Muscle of back (tissue), 13 donors: ENCODE results near the gene NAP1L4. TPM values are rescaled to one million over a fixed set of nuclear protein-coding genes. Genes with fewer than 3 reads are reported as not detected.

Source experiments
- DNase-seq, 3 donors: peaks; one replicate each; pipeline versions ENCODE4 v3.0.0 to v3.0.0-alpha.2; 2013
- long read RNA-seq, 9 donors: transcript quantifications; one replicate each; lab custom pipeline, GENCODE V29; 2026
- polyA plus RNA-seq, 10 donors: library from polyadenylated mRNA; unstranded; fragments of 120-200 nt; gene quantifications; one replicate each; pipeline ENCODE4 v1.2.1, GENCODE V29; 2013; ENCODE audit not compliant: insufficient read length in 10 of 10

NAP1L4 gene, protein sequence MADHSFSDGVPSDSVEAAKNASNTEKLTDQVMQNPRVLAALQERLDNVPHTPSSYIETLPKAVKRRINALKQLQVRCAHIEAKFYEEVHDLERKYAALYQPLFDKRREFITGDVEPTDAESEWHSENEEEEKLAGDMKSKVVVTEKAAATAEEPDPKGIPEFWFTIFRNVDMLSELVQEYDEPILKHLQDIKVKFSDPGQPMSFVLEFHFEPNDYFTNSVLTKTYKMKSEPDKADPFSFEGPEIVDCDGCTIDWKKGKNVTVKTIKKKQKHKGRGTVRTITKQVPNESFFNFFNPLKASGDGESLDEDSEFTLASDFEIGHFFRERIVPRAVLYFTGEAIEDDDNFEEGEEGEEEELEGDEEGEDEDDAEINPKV
- 100 to 1,000 TPM in 8 of 10 donors, 10 to 100 TPM in 2; 95.8 to 147 (median 120) TPM for polyA plus RNA-seq
- long read RNA-seq, donor 1, transcript NAP1L4-222 (15 exons, 2,479 nt), result major isoform, 8 of 23 reads
- long read RNA-seq, donor 1, partial matches to known transcripts, result 8 of 23 reads
- long read RNA-seq, donor 1, other reads (novel, unspliced or antisense), result 0 of 23 reads
- long read RNA-seq, donor 2, partial matches to known transcripts, result 5 of 11 reads
- long read RNA-seq, donor 2, other reads (novel, unspliced or antisense), result 0 of 11 reads
- long read RNA-seq, donor 3, result 0 reads
- long read RNA-seq, donor 4, partial matches to known transcripts, result 0 of 2 reads
- long read RNA-seq, donor 4, other reads (novel, unspliced or antisense), result 0 of 2 reads
- long read RNA-seq, donor 5, partial matches to known transcripts, result 8 of 13 reads
- long read RNA-seq, donor 5, other reads (novel, unspliced or antisense), result 0 of 13 reads
- long read RNA-seq, donor 6, transcript NAP1L4-201 (16 exons, 2,511 nt), result minor isoform, 5 of 16 reads
- long read RNA-seq, donor 6, transcript NAP1L4-222 (15 exons, 2,479 nt), result major isoform, 6 of 16 reads
- long read RNA-seq, donor 6, partial matches to known transcripts, result 5 of 16 reads
- long read RNA-seq, donor 6, other reads (novel, unspliced or antisense), result 0 of 16 reads
- long read RNA-seq, donor 7, transcript NAP1L4-222 (15 exons, 2,479 nt), result major isoform, 5 of 8 reads
- long read RNA-seq, donor 7, partial matches to known transcripts, result 0 of 8 reads
- long read RNA-seq, donor 7, other reads (novel, unspliced or antisense), result 0 of 8 reads
- long read RNA-seq, donor 8, partial matches to known transcripts, result 0 of 4 reads
- long read RNA-seq, donor 8, other reads (novel, unspliced or antisense), result 0 of 4 reads
- long read RNA-seq, donor 9, result 0 reads

DNA sequence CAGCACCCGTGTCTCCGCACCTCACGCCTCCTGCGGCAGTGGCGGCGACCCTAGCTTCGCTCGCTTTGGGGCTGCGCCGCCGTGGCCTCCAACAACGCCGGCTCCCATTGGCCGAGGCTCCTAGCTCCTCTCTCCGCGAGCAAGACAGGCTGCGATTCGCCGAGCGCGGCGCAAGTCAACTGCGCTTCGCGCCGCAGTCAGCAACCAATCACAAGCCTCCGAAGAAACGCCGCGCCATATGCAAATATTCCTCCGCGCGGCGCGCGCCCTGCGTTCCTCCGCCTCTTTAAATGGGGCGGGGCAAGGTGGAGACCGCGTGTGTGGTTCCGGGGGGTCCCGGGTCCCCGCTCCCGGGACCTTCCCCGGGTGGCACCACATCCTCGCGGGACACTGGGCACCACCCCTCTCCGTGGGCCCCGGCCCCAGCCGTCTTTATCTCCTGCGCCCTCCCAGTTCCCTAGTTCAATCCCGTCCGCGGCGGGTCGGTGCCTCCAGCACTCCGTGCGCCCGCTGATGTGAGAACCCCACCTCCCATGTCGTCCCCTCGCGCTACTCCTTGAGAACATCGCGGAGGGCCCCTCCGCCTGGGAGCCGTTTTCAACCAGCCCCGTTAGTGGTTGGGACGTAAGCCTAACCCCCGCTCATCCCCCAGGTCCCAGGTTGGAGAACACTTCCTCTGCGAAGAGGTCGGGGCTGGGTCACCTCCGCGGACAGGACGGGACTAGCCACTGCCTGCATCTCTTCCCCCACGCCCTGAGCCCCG is at the start of gene NAP1L4:
Gene NAP1L4, minus strand, starts transcription at position 96 of the 763 bp plus-strand sequence. CDS start 13,109 bp downstream, outside the sequence.
- peak; percentile 96 to 99 (median 98) for DNase-seq

- DNase-seq, result no peak
These were observed 48.8 kb upstream of the NAP1L4 start for GRCh38 chr11:3040881-3041280.

DNA sequence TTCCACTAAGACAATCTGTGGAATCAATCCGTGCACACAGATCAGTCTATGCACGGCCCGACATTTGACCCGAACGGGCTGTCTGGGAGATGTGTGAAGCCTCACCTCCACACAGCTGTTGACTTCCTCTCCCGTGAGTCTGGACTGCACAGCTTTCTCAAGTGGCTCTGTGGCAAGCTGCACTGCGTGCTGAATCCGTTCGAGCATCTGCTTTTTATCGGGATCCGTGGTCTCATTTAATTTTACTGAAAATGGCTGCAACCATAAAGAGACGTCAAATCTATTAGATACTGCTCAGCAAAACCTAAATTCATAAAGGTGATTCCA is 45.8 kb upstream of the NAP1L4 start:
- no peak for DNase-seq

DNA sequence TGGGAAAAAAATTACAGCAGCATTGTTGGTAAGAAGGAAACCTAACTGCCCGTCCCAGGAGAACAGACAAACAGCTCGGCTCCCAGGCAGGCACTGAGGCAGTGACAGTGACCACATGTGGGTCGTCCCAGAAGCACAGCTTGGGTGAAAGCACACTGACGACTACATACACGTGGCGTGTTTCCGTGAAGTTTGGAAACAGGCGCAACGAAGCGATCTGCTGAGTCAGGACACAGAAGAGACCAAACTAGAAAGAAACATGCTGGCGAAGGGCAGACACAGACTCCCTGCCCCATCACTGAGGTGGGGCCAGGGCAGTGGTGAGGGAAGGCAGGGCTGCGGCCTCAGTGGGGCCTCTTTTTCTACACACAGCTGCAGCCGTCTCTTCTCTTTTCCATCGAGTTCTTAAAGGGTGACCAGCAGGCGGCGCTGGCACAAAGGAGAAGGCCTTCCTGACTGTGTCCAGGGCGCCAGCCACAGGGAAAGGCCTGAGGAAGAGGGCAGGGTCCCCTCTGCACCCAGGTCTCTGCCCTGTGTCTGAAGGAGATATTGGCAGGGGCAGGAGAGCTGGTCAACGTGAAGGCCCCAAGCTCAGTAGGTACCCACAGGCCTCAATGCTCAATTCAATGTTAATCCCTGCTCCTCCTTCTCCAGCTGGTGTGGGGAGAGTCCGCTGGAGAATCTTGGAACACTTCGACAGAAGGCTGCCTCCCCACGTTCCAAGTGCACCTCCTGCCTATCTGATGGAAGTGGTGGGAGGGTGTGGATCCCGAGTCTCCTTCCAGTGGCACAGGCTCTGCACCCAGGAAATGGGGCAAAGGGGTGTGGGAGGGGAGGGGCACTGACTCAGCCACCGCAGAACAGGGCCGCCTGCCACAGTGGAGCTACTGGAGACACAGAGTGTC is 45.2 kb upstream of the NAP1L4 start:
- DNase-seq, result peak; percentile 71 to 91 (median 83)

GRCh38 chr11:3036419-3036818 is 44.3 kb upstream of the NAP1L4 start:
- peak in 1 of 3 donors; percentile 29 for DNase-seq

DNA sequence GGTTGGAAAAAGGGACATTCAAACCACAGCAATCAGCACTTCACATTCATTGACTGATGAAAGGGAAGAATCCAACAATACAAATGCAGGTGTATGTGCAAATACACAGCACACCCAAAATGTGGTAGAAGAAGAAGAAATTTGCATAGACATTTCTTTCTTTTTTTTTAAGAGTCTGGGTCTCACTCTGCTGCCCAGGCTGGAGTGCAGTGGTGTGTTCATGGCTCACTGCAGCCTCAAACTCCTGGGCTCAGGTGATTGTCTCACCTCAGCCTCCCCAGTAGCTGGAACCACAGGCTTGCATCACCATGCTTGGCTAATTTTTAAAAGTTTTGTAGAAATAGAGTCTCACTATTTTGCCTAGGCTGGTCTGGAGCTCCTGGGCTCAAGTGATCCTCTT is 43.2 kb upstream of the NAP1L4 start:
- no peak for DNase-seq

DNA sequence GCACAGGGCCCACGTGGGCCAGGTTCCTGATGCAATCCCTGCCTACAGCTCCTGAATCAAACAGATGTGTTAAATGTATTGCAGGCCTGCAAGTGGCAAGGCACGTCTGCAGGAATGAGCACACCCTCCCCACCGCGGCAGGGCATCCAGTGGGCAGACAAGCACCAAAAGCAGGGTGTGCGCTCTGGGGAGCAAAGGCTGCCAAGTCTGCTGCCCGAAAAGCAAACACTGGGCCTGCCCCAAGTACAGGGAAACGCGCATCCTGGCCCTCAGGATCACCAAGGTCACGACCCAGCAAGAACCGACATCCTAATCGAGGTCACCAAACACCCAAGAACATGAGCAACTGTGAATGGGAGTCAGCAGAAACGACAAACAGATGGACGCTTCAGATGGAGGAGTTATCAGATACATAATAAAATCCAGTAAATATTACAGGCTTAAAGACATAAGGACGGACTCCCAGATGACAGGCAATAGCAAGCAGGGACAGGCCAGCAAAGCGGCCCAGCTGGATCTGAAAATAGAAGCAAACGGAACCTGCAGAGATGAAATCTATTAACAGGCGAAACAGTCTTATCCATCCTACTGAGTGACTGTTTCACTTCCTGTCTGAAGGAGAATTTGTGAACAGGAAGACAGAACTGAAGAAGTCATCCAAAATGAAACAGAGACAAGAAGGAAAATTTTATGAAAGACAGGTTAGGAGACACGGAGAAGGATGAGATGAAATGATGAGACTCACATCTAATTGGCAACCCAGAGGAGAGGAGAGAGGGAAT is 38.4 kb upstream of the NAP1L4 start:
- no peak for DNase-seq

GRCh38 chr11:3028813-3029212 is 36.7 kb upstream of the NAP1L4 start:
- no peak for DNase-seq

DNA sequence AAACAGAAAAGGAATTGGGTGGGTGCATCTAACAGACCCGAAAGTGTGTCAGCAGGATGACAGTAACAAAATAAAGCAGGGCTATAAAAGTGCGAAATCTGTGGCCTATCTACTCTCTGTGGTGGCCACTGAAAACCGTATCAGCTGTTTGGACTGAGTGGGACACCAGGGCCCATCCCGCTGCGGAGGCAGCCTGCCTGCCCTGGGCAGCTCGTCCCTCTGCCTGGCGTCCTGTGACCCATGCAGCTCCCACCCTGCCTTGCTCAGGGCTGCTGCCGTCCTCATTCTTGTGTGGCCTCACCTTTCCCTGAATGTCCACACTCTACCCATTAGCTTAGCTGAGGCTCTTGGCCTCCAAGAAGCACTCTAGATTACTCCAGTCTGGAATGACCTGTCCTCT is 34.7 kb upstream of the NAP1L4 start:
- DNase-seq, result no peak

- peak in 2 of 3 donors; percentile 26 to 34 for DNase-seq
These were observed 30.9 kb upstream of the NAP1L4 start for GRCh38 chr11:3022982-3023381.

- peak in 2 of 3 donors; percentile 41 for DNase-seq
These were observed 30.3 kb upstream of the NAP1L4 start for GRCh38 chr11:3022300-3022967.

- peak in 1 of 3 donors; percentile 22 for DNase-seq
These were observed 29.0 kb upstream of the NAP1L4 start for GRCh38 chr11:3021125-3021524.

DNA sequence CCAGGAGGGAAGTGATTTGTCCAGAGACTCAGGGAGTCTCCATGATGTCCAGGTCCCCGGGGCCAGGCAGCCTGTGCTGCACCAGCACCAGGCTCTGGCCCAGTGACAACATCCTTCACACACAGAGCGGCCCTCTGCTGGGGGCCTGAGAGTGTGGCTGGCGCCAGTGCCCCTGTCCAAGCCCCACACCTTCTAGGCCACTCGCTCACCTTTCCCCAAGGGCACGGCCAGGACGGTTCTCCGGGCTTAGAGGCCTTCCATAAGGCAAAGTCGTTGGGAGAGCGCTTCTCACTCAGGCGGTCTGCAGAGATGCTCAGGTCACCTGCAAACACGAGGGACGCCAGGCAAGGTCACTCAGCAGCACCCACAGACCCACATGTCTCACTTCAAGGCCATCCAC is 27.9 kb upstream of the NAP1L4 start:
- DNase-seq, result no peak

- DNase-seq, result no peak
These were observed 26.5 kb upstream of the NAP1L4 start for GRCh38 chr11:3018596-3018995.

DNA sequence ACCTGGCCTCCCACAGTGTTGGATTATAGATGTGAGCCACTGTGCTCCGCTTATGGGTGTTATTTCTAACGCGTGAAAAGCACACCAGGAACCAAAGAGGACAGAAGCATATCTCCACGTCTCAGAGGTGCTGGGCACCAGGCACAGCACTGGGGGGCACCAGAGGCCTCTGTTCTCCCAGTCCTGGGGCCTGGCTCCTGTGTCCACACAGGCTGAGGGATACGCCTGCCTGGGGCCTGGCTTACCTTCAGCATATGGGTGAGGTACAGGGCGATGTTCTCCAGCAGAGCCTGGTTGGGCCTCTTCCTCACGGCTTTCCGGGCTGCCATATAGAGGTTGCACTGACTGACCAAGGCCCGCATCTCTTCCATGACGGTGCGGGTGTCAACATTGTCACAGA is 24.7 kb upstream of the NAP1L4 start:
- no peak for DNase-seq

- no peak for DNase-seq
These were observed 23.7 kb upstream of the NAP1L4 start for GRCh38 chr11:3015796-3016195.

DNA sequence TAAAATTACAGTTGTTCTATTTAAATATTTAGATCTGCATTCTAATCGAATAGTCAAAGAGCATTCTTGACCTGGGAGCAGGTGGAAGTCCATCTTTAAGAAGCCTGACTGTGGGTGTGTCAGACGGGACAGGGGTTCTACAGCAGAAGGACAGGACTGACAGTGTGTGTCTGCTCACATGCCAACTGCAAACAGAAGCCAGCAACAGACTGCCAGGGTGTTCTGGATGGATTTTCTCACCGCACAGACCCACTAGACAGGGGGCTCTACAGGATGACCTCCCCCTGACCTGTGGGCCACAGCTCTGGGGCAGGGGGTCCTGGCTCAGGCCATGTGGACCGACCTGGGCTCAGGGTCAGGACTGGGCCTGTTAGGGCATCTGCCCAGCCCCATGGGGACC is 22.8 kb upstream of the NAP1L4 start:
- DNase-seq, result no peak

DNA sequence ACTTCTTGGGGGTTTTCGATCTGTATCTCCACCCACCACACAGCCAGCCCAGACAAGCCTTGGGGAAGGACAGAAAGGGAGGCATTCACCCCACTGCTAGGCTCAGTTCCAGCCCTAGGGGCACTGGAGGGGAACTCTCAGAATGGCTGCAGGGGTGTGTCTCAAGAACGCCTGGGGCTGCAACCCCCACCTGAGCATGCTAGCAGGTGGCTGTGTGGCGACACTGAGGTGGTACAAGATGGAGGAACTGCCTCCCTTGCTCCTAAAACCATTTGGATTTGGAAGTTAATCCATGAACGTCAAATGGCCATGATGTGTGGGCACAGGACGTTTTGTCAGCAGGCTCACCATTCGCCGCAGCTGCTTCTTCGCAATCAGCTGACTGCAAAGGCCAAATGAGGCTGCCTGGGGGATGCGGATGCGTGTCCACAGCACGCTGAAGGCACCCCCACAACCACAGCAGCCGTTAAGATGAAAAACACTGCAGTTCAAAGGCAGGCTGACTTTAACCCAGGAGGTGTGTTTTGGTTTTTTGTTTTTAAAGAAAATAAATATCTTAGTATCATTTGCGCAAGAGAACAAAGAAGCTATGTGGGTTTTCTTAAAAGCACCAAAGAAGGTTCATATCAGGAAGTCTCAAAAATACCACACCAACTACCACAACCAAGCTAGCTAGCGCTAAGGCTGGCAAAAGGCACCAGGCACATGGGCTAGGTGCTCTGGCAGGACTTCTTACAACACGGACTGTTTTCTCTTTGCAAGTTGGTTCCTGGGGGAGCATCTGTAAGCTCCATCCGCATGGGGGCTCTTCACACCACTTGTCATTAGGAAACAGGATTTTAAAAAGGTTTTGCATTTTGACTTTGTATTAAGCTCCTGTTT is 22.2 kb upstream of the NAP1L4 start:
- no peak for DNase-seq
